GM19238 (cell line): Measurements from ENCODE around the gene C5orf47.

Experiments
- DNase-seq: peaks from one replicate; pipeline ENCODE4 v3.0.0; 2011; ENCODE audit warnings: low spot score; ENCODE audit not compliant: insufficient read length

The C5orf47 gene, protein sequence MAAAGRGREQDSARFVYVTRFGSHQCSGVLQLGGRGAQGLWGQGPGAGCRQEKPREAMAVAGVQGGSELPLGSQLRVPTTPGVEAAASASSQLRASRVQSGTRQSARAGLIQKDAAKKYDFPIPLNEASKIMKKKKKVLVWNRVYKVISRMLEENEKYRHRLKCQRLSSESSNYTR

DNA sequence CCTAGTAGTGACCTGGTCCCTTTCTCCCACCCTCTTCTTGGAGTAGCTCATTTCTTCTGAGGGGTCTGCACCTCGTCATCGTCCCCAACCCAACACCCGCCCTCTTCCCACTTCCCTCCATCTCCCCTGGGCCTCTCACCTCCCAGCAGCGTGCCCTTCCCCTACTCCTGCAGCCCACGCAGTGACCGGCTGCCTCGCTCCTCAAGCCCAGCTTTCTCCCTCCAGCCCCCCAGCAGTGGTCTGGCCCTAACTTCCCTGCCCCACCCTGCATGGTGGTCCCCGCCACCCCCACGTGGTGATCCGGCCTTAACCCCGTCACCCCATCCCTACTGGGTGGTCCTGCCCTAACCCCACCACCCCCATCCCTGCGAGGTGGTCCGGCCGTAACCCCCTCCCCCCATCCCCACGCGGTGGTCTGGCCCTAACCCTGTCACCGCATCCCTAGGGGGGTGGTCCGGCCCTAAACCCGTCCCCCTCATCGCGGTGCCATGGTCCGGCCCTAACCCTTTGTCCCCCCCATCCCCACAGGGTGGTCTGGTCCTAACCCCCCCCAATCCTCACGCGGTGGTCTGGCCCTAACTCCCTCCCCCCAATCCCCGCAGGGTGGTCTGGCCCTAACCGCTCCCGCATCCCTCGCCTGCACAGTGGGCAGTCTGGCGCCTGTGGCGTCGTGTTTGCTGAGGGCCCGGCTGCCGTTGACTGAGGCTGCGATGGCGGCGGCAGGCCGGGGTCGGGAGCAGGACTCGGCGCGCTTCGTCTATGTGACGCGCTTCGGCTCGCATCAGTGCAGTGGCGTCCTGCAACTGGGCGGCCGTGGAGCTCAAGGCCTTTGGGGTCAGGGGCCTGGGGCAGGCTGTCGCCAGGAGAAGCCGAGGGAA is at the start of gene C5orf47:
TSS of gene C5orf47 (plus strand) at position 617 of the 878 bp plus-strand sequence. CDS start at position 711, 94 bp downstream.
- no peak for DNase-seq

DNA sequence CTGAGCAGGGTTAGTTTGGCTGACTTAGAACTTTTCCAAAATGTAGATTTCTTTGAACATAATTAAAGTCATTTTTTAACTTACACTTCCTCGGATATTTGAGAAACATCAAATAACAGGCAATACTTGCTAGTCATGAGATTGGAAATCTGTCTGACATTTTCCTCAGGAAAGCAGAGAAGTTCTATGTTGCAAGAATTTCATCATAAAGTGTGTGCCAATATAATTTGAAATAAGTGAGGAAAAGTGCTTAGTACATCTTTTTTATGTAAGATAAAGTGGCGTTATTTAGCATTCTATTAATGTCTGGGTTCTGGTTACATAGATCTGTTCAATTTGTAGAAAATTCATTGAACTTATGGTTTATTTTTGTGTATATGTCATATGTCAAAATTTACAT is 48.7 kb upstream of the C5orf47 start:
- DNase-seq, result no peak

DNA sequence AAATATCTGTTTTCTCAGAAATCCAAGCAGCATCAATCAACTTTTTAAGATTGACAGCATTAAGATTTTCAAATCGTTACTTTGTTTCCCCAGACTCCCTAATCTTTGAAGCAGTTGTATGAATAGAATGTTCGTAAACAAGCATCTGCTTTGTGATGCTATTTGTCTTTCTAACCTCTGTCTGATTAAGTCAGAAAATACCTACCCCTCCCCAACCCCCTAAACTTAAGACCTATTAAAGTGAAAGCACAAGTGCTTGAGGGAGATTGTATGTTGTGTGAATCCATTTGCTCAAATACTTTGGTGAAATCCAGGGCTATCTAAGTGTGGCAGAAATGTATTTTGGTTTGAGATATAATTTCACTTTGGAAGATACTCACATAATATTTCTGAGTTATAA is 47.9 kb upstream of the C5orf47 start:
- DNase-seq, result no peak

DNA sequence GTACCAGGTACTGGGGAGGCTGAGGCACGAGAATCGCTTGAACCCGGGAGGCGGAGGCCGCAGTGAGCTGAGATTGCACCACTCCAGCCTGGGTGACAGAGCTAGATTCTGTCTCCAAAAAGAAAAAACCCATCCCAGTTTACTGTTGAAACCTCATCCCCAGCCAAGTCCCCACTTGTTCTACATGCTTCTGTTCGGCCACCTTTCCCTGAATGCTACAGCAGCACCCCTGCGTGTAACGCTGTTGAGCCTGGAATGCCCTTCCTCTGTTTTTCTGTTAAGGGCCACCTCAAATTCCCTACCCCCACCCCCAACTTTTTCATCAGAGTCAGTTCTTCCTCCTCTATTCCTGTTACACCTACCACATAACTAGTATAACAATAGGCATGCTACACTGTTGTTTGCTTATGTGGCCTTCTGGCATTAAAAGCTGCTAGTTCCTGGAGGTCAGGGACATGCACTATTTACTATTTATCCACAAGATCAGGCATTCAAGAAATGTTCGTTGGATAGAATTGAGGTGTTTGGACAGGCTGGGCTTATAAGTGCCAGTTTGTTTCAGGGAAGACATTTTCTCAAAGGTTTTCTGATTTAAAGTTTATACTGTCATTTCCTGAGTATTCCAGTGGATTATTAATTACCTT is 47.1 kb upstream of the C5orf47 start:
- no peak for DNase-seq

DNA sequence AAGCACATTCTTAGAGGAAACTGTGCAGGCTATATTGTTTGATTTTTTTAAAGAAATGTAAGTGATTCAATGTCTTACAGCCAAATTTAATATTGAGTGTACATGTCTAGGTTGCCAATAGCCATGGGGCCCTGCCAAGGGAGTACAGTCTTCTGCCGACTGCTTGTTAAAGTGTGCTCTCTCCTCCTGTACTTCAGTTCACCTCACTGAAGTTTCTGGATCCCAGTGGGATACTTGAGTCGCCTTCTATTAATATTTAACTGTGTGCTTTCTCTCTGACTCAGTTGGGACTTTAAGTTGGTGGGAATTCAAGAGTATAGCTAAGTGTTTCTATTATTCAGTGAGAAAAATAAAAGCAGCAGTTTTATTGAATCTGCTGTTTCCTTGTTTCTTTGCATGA is 44.5 kb upstream of the C5orf47 start:
- DNase-seq, result no peak

DNA sequence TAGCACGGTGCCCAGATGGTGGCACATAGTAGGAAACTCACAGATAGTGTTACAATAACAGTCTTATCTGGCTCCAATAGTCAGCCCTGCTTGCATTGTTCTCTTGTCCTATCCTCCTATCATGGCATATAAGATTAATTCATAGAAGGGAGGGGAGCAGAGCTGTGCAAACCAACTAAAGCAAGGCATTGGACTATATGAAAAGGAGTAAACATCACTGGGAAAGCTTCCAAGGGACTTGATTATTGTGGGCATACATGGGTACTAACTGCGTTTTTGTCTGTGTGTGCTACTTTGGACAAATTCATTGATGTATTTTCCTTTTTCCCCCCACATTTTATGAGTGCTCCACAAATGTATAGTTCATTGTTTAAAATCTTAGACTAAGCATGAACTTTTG is 43.8 kb upstream of the C5orf47 start:
- no peak for DNase-seq

DNA sequence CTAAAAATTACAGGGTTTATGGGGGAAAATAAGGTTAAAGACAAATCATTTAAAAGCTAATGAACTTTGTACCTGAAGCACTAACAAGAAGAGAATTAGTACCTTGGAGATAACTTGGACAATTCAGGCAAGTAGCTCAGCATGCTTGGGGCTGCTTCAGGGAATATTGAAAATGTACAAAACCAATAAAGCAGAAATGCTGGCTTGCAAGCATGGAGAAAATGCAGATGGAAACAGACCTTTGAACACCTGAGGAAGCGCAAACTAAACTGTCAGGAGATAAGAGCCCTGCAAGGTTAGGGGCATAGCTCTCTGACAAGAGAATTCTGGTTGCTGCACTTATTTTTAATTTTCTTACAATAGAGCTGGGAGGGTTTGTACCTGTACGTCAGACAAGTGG is 42.6 kb upstream of the C5orf47 start:
- no peak for DNase-seq

DNA sequence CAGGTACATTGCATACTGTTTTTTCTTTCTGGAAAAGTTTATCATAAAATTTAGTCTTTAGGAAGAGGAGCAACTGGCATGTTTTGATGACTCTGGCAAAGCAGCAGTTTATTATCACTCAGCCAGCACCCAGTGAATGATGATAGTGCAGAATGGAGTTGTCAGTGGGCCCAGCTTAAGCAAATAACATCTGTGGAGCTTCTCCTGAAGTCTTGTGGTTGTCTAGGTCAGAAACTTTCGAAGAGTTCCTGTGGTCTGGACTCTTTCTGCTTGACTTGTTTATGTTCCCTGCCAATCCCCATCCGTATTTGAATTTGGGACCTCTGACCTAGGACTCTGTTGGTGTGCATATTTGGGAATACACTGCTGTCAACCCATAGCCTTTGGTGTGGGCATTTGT is 38.1 kb upstream of the C5orf47 start:
- DNase-seq, result no peak

DNA sequence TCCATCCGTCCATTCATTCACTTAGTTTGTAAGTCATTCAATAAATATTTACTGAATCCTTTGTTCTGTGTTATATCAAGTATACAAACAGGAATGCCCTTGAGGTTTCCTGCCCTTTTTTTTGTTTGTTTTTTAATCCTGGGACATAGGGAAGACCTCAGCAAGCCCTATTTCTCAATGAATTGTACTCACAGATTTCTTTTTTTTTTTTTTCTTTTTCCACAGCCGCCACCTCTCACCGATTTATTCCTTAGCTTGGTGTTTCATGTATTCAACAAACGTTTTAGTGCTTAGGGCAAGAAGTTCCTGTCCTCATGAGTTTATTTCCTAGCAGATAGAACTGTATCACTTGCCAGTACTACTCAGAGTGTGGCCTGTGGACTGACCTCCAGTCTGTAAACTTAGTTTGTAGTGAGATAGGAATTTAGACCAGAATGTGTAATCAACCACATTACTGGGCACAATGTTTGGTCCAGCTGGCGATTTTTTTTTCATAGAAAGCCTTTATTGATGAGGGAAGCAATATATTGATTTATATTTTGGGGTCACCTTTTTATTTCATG is 35.4 kb upstream of the C5orf47 start:
- no peak for DNase-seq

DNA sequence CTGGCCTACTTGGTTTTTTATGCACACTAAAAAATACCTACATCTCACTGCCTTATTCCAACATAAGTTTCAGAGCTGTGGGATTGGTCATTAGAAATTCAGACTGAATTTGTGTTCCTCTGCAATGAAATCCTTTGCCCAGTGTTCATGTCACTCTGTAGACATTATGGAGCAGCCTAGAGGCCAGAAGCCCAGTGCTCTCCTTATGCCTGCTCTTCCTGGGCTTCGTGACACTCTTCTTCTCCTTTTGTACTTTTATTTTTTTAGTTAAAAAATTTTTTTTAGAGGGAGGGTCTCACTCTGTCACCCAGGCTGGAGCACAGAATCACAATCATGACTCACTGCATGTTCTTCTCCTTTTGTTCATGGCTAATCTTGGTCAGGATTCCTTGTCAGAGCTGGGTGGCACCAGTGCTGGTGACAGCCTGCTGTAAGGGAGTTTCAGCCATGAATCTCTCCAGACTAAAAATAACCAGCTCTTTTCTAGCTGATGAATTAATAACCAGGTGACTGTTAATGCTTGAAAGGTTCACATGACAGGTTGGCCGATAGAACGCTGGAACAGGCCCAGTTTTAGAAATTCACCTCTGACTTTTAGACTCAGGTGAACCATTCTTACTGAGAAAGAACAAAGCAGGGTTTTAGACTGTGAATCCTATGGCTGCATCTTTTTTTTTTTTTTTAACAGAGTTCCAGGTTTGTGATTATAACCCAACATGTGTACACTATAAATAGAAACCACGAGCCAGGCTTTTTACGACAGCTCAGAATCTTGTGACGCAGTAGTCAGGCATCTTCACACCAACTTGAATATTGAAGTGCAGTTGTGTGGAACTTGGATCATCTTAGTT is 34.1 kb upstream of the C5orf47 start:
- DNase-seq, result no peak

DNA sequence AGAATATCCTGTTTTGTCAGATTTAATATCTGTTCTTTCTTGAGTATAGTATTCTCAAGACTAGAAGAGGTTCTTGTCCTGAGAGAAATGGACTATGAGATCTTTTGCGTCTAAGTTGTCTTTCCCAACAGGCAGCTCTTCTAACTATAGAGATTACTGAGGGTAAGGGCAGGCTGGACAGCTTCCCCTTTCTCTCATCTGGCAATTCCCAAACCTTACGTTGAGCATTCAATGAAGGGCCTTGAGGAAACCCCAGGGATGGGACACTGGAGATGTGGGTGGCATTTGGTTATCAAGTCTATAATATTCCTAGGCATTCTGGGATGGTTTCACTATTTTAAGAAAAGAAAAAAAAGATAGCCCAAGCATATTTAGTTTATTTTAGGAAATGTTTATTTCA is 28.0 kb upstream of the C5orf47 start:
- DNase-seq, result no peak

DNA sequence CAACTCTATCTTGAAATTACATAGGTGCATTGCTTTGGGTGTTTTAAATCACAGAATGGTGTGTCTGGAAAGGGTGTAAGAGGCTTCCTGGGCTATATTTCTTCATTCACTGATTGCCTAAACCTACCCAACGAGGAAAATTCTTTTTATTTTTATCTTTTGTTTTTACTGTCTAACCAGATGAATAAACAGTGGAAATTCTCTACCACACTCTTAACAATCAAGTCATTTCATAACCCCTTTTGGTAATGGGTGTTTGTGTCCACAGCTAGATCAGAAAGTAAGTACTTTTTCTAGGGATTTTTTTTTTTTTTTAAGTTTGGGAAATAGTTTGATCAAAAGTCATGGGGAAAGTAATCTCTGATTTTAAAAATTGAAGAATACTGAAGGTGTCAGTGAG is 27.6 kb upstream of the C5orf47 start:
- DNase-seq, result no peak

DNA sequence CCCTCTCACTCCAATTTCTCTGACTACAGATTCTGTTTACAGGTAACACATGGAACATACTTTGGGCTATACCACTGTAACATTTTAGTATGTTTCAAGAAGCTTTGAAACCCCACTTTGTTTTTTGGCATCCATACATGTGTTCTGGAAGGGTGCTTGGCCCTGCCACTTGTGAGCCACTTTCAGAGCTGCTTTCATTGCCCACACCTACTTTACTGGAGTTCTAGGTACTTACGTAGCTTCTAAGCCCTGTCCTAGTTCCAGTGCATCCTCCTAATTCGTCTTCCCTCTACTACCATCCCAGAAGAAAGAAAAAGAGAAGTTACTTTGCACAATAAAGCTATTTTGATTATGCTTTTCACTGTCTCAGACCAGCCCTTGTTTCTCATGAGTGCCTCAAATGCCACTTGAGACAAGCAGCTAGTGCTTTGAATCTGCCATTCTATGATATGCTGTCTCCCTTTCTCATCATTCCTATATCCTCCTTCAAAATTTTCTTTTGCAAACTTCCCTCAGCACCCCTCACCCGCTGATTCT is 26.5 kb upstream of the C5orf47 start:
- no peak for DNase-seq

DNA sequence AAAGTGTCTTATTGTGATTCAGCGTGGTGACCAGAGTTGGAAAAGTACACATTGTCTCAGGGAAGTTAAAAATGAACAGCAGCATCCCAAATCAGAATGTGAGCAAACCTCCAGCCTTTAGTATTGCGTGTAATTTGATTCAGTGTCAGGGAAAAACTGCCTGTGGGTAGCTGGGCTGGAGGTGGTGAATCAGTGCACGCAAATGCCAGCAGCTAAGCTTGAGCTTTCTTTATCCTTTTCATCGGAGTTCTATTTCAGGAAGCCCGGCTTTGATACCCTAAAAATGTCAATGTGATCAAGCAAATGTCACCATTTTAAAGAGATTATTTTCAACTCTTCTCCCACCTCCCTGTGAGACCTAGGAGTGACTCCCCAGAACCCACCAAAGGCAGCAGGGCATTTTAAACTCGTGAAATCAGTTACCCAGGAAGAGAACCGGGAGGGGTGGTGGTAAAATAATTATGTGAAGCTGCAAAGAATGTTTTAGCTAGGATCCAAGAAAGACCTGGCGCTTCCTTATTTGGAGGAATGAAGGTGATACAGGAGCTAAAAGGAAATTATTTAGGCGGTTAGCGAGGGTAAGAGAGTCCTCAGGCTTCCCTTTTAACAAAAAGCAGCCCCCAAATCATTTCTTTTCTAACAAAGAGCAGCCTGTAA is 25.7 kb upstream of the C5orf47 start:
- DNase-seq, result no peak

DNA sequence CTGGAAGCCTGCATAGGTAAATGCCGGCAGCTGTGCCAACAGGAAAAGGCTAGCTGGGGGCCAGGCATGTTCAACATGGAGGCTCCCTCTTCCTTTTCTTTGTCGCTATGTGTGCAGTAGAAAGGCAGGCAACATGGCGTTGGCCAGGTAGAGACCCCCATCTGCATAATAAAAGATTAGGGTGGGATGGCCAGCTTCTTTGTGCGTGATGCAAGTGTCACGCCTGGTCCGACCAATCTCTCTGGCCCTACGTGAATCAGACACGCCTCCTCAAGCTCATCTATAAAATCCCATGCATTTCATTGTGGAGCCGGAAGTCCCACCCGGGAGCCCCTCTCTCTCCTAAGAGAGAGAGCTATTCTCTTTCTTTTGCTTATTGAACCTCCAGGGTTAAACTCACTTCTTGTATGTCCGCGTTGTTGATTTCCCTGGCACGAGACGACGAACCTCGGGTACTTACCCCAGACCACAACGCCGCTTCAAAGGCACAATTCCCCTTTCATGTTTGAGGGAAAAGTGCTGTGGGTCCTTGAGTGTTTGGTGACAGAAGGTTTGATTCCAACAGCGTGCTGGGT is 25.0 kb upstream of the C5orf47 start:
- no peak for DNase-seq

DNA sequence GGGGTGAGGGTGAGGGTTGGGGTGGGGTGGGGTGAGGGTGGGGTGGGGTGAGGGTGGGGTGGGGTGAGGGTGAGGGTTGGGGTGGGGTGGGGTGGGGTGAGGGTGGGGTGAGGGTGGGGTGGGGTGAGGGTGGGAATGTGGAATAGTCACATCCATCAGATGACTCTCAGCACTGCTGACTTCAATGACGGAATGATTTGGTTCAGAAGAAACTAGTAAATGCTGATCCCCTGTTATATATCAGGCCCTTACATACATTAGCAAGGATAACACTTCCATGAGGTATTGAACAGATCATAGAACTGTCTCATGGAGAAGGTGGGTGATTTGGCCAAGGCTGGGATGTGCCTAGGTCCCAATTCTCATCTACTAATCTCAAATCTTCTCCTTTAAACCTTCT is 24.5 kb upstream of the C5orf47 start:
- no peak for DNase-seq

DNA sequence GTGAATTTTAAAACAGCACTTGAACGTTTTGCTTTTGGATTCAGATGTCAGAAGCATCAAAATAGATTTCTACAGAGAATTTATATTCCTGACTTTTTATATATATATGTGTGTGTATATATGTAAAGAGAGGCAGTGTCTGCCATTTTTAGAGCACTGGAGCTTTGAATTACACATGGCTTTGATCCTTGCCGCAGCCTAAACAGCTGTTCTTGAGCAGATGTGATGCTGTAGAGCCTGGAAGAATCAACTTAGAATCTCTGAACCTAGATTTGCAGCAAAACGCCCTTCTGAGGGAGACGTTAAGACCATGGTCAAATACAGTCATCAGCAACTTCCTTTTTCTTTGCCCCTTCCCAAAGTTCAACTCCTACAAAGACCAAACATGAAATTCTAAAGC is 21.7 kb upstream of the C5orf47 start:
- no peak for DNase-seq

DNA sequence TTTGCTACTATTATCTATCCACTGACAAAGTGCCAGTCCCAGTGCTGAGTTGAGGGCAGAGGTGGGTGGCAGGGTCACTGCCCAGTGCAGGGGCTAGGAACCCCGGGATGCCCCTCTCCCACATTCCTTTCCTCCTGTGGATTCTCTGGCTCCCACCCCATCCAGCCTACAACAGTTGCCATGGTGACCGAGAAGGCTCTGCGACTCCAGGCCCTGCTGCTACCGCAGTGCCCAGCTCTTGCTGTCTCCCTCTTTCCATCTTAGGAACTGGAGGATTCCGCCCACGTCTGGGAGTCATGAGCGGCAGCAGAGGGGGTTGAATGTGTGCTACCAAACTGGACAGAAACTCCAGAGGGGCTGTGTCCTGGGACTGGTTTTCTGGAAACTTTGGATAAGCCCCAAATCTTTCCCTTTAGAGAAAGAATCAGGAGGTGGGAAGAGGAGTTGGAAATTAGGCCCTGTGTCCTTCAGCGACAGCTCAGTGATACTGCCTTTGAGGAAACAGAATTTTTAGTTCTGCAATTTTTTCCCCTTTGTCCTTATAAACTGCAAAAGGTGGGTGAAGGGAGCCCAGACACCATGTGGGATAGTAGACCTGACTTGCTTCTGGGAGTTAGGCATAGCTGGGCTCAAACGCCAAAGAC is 20.7 kb upstream of the C5orf47 start:
- DNase-seq, result no peak

DNA sequence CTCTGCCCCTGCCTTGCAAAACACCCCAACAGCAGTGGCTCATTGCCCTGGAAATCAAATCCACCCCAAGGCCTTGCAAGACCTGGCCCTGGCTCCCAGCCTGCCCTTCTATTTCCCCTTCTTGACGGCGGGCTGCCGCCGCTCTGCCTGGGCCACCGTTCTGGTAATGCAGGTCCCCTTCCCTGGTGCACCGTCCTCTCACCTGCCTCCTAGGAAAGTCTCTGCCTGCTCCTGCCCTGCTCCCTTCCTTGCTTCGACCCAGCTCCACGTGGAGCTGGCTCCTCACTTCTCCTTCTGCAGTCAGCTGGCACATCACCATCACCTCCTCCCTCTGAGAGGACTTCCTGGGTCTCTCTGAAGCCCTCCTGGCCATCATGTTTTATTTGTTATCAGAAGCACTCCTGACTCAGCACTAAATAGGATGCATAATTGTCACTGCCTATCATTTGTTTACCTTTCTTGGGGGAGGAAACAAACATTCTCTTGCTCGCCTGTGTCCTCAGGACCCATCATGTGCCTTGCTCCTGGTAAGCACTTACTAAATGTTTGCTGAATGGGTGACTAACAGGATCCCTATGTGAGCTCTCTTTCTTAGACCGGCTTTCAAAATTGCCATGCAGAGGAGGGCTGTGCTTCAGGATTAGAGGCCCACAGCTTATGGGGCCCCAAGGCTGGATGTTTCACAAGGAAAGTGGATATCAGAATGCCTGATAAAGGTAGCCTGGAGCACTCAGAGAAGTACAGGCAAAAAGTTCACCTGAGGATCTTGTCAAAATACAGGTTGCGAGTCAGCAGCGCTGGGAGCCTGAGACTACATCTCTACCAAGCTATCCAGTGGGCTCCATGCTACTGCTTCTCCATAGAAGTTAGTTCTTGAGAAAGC is 19.6 kb upstream of the C5orf47 start:
- no peak for DNase-seq
